Activated CD4-positive, alpha-beta T cell treated with anti-CD3 and anti-CD28 coated beads for 36 hours (primary cell): ENCODE results near the gene C9orf43. TPM values are rescaled to one million over a fixed set of nuclear protein-coding genes. Genes with fewer than 3 reads are reported as not detected.

Experiments
- ATAC-seq: fragments of 200-7000 bp; cut with Tn5 transposase; one replicate; pipeline ENCODE4 v1.10.0; 2021; ENCODE audit warnings: mild to moderate bottlenecking, moderate library complexity
- CTCF ChIA-PET: fragments of 350-600 bp; sonication (Branson Sonifier 250); formaldehyde crosslinking; loops from one replicate; lab custom pipeline; 2021; ENCODE audit warnings: antibody characterized with exemption; lab: Charles Lee
- POLR2A ChIA-PET: fragments of 350-600 bp; sonication (Branson Sonifier 250); formaldehyde crosslinking; loops from one replicate; lab custom pipeline; 2021; ENCODE audit warnings: antibody characterized with exemption, inconsistent platforms; lab: Charles Lee
- DNase-seq: peaks from one replicate; pipeline ENCODE4 v3.0.0-alpha.2; 2020
- H3K27ac Mint-ChIP-seq: one replicate; pipeline ENCODE4 v1.8.0; 2021; ENCODE audit warnings: mixed read lengths
- H3K27me3 Mint-ChIP-seq: one replicate; pipeline ENCODE4 v1.8.0; 2021; ENCODE audit warnings: mixed read lengths
- H3K36me3 Mint-ChIP-seq: one replicate; pipeline ENCODE4 v1.8.0; 2021; ENCODE audit warnings: low read depth, mixed read lengths
- H3K4me1 Mint-ChIP-seq: one replicate; pipeline ENCODE4 v1.8.0; 2021; ENCODE audit warnings: mixed read lengths
- H3K4me3 Mint-ChIP-seq: one replicate; pipeline ENCODE4 v1.8.0; 2021; ENCODE audit warnings: mild to moderate bottlenecking, moderate library complexity, mixed read lengths
- H3K9me3 Mint-ChIP-seq: one replicate; pipeline ENCODE4 v1.8.0; 2021; ENCODE audit warnings: low read depth, mixed read lengths
- intact Hi-C, 2 experiments: fragments of 100-400 bp; cut with DNase I in 1 of 2; cut with micrococcal nuclease in 1 of 2; formaldehyde crosslinking; loops; one replicate each; pipeline versions ENCODE4 v1.14.2 to v1.15.1; 2022 to 2024; cut with DNase I, micrococcal nuclease
- total RNA-seq, 2 experiments: library from RNA; stranded (reverse); gene quantifications; one replicate each; pipeline ENCODE4 v1.2.3, GENCODE V29; 2021

Gene C9orf43
- total RNA-seq, 2 experiments from 2014 or later = 0.91 to 1.1 TPM

DNA sequence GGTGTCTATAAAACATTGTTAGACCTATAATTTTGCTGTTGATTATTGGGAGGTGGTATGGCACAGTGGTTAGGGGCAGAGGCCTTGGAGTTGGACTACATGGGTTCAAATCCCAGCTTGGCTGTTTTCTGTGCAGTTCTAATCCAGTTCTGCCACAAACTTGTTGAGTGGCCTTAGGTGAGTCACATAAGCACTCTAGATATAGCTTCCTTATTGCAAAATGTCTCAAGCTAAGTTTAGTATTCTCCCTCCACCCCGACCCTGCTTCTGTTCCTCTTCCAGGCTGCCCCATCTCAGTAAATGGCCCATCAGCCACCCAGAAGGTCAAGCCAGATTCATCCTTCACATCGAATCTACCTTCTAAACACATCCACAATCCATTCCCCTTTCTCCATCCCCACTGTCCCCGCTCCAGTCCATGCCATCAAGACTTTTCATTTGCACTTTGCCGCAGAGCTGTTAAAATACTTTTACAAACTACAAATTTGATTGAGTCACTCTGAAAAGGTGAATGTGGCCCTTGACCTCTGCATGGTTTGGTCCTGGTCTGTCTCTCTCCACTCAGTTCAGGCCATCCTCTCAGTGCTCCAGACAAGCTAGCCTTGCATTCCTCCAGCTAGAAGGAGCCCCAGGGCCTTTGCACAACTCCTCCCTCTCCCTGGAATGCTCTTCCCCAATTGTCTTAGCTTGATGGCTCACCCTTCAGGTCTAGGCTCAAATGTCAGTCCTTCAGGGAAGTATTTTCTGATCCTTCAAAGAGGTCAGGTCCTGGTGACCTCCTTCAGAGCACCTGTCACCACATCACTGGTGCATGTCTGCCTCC lies 23.8 kb upstream of the C9orf43 start:
- H3K9me3 Mint-ChIP-seq = no peaks in the 10 kb centered on the region
- ChIA-PET POLR2A (no interaction called here), CTCF (interaction anchor here (0.7 kb wide), 1 partner anchor 148 kb away, joined by 3 read pairs; no protein-coding TSS in a partner anchor)
- no peak overlapping the region for H3K4me3 Mint-ChIP-seq
- H3K36me3 Mint-ChIP-seq = peaks cover 6% of the 10 kb centered on the region
- intact Hi-C loops = no loop called here
- DNase-seq (no peak), ATAC-seq (no peak)
- H3K27me3 Mint-ChIP-seq = no peaks in the 10 kb centered on the region
- no peak overlapping the region for H3K27ac Mint-ChIP-seq
- H3K4me1 Mint-ChIP-seq = no peaks in the 10 kb centered on the region

DNA sequence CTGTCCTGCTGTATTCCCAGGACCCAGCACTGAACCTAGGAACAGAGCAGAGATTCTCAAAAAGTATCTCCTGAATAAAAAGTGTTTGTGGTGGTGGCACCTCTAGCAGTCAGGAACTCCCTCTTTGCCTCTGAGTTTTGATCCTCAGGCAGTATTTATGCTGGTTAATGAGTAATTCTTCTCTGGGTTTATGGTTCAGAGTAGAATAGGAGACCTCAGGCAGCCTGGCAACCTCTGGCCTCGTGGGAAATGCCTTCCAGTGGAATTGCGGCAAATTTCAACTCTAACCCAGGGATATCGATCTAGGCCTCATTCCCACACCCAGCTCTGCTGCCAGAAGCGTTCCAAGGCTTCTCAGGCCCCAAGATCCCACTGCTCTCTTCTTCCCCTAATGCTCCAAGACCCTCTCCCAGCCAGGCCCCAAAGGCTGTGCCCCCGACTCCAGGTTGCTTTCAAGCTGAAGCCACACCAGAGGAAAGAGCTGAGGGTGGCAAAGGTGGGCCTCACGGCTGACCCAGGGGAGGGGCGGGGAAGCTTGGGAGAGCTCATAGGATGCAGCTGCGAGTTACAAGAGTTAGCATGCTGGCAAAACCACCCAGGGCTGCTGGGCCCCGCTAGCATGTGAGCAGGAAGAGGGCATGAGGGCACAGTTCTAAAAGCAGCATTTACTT lies 22.9 kb upstream of the C9orf43 start:
- Mint-ChIP-seq H3K9me3 (no peaks in the 10 kb centered on the region), H3K27ac (no peak overlapping the region), H3K27me3 (no peaks in the 10 kb centered on the region), H3K4me1 (no peaks in the 10 kb centered on the region), H3K36me3 (peaks cover 6% of the 10 kb centered on the region), H3K4me3 (no peak overlapping the region)
- no peak for ATAC-seq
- intact Hi-C loops = no loop called here
- CTCF ChIA-PET = interaction anchor here (0.7 kb wide), 1 partner anchor 15 kb away, joined by 4 read pairs; no protein-coding TSS in a partner anchor
- POLR2A ChIA-PET = no interaction called here
- DNase-seq = no peak

DNA sequence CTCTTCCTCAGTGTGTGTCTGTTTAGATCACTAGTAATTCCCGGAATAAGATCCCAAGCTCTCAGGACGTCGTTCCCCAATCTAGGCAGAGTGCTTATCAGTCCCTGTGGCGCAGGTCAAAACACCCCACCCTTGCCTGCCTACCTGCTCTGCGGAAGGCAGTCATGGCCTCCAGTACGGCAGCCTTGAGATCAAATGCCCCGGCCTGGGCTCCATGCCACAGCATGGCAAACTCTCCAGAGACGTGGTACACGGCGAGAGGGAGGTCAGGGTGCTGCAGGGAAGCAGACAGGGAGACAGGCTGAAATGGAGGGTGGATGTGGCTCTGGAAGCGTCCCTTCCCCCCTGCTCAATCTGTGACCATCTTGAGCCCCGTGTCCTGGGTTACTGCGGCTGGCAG lies 21.7 kb upstream of the C9orf43 start:
- POLR2A ChIA-PET = no interaction called here
- no peaks in the 10 kb centered on the region for H3K27me3 Mint-ChIP-seq
- no peak overlapping the region for H3K27ac Mint-ChIP-seq
- CTCF ChIA-PET = interaction anchor here (0.5 kb wide), 1 partner anchor 171 kb away, joined by 3 read pairs; no protein-coding TSS in a partner anchor
- DNase-seq (no peak), ATAC-seq (no peak)
- intact Hi-C loops = no loop called here
- no peaks in the 10 kb centered on the region for H3K4me1 Mint-ChIP-seq
- no peak overlapping the region for H3K4me3 Mint-ChIP-seq
- peaks cover 10% of the 10 kb centered on the region for H3K36me3 Mint-ChIP-seq
- no peaks in the 10 kb centered on the region for H3K9me3 Mint-ChIP-seq

DNA sequence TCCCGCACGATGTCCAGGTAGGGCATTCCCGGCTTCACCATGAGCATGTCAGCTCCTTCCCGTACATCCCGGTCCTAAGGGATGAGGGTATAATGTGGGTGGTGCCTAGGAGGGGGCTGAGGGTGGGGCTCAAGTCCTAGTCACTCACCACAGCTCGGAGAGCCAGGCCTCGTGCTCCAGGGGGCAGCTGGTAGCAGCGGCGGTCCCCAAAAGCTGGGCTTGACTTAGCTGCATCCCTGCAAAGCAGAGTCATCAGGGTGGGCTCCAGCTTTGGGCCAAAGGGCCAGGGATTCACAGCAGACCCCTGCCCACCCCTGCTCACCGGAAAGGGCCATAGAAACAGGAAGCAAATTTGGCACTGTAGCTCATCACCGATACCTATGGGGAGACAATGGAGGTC lies 21.1 kb upstream of the C9orf43 start:
- Mint-ChIP-seq H3K27ac (no peak overlapping the region), H3K36me3 (peaks cover 10% of the 10 kb centered on the region), H3K4me3 (no peak overlapping the region), H3K9me3 (no peaks in the 10 kb centered on the region), H3K27me3 (no peaks in the 10 kb centered on the region), H3K4me1 (no peaks in the 10 kb centered on the region)
- ChIA-PET POLR2A (no interaction called here), CTCF (interaction anchor here (0.5 kb wide), 1 partner anchor 172 kb away, joined by 3 read pairs; no protein-coding TSS in a partner anchor)
- DNase-seq = no peak
- no peak for ATAC-seq
- intact Hi-C loops = no loop called here

DNA sequence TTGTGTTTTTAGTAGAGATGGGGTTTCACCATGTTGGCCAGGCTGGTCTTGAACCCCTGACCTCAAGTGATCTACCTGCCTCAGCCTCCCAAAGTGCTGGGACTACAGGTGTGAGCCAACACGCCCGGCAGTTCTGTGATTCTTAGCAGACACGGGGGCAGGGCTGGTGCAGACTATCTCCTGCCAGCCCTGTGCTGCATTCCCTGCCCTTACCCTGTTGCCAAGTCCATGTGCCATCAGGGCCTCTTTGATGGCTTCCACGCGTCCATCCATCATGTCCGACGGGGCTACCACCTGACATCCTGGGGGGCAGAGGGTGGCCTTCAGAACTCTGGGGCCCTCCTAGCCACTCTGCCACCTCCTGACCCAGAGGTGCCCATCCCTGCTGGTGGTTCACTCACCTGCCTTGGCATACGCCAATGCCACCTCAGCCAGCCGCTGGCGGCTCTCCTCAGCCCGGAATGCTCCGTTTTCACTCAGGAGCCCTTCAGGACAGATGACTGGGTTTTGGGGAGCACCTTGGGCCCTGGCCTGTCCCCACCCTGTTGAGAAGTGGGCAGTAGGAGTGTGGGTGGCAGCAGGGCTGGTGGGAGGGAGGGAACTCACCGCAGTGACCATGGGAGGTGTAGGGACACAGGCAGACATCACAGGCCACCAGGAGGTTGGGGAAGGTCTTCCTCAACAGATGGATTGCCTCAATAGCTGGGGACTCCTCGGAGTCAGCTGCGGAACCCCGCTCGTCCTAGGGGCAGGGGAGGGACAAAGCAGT lies 20.2 kb upstream of the C9orf43 start:
- no peak for ATAC-seq
- ChIA-PET CTCF (interaction anchor here (0.6 kb wide), 1 partner anchor 1012 kb away, joined by 3 read pairs; no protein-coding TSS in a partner anchor), POLR2A (no interaction called here)
- H3K4me1 Mint-ChIP-seq = no peaks in the 10 kb centered on the region
- no peaks in the 10 kb centered on the region for H3K9me3 Mint-ChIP-seq
- H3K36me3 Mint-ChIP-seq = peaks cover 10% of the 10 kb centered on the region
- H3K4me3 Mint-ChIP-seq = no peak overlapping the region
- H3K27ac Mint-ChIP-seq = no peak overlapping the region
- H3K27me3 Mint-ChIP-seq = no peaks in the 10 kb centered on the region
- intact Hi-C loops = no loop called here
- no peak for DNase-seq

DNA sequence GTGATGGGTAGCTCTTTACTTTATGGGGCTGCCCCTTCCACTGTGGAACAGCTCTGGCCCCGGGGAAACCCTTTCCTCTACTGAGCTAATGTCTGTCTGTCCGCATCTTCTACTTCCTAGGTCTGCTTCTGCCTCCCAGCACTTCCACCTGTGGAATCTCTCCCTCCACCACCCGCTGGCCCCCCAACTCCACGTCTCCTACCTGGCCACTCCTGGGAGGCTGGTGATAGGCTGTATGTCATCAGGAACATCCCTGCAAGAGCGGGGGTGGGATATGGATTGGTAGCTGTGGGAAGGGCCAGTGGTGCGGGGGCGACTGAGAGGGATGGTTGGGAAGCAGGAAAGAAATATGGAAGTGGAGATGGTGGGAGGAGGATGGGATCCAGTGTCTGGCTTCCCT lies 18.6 kb upstream of the C9orf43 start:
- intact Hi-C loops = no loop called here
- Mint-ChIP-seq H3K36me3 (peaks cover 8% of the 10 kb centered on the region), H3K9me3 (no peaks in the 10 kb centered on the region), H3K27me3 (no peaks in the 10 kb centered on the region), H3K27ac (no peak overlapping the region), H3K4me3 (no peak overlapping the region), H3K4me1 (no peaks in the 10 kb centered on the region)
- DNase-seq (no peak), ATAC-seq (no peak)
- ChIA-PET CTCF (interaction anchor here (0.6 to 0.8 kb wide), 2 partner anchors 52 to 66 kb away, joined by 3 read pairs; partner anchors contain the start of gene WDR31), POLR2A (no interaction called here)

DNA sequence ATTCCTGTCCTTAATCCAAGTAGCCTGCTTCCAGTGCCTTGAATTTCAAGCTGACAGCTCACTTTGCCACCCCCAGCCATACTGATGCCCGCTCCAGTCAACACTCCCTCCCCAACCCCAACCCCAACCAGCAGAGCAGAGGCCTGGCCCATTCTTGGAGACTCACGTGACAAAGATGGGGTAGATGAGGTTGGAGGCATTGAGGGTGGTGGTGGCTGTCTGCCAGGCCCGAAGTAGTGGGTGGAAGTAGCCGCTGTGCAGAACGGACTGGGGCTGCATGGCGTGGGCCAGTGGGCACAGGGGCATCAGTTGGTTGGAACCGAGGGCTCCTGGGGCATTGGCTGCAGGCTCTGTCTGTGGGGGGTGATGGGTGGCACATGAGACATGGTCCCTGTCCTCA lies 17.3 kb upstream of the C9orf43 start:
- Mint-ChIP-seq H3K27me3 (no peaks in the 10 kb centered on the region), H3K27ac (no peak overlapping the region), H3K9me3 (no peaks in the 10 kb centered on the region), H3K4me1 (peaks cover 2% of the 10 kb centered on the region), H3K36me3 (peaks cover 6% of the 10 kb centered on the region), H3K4me3 (no peak overlapping the region)
- CTCF ChIA-PET = no interaction called here
- intact Hi-C loops = no loop called here
- DNase-seq (no peak), ATAC-seq (no peak)
- POLR2A ChIA-PET = no interaction called here

DNA sequence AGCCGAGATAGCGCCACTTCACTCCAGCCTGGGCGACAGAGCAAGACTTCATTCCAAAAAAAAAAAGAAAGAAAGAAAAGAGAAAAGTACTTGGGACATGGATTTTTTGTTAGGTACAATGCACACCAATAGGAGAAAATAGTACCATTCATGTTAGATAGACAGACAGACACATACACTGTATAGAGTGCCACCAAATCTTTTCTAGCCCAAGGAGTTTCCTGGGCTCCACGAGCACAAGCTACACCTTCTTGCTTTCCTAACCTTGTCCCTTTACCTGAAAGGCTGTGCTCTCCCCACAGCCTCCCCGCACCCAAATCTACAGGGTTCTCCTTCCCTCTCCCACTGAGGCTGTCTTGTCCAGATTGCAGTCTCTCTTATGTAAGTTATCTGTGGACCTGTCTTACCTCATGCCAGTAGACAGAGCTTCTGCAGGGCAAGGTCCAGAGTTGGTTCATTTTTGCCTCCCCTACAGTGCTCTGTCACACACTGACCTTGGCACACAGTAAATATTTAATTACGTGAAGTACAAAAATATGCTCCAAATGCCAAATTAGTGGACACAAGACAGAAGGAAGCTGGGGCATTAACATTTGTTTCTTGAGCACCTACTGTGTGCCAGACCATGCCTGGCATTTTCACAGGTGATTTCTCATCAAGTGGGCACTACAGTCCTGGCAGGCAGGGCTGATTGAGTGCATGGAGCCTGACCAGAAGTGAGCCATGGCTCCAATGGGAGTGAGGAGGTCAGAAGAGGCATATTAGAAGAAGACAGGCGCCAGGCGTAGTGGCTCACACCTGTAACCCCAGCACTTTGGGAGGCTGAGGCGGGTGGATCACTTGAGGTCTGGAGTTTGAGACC lies 15.3 kb upstream of the C9orf43 start:
- ChIA-PET CTCF (interaction anchor here (0.7 to 1.6 kb wide), 2 partner anchors 11 to 237 kb away, joined by 3 to 4 read pairs; no protein-coding TSS in a partner anchor), POLR2A (no interaction called here)
- ATAC-seq = no peak
- H3K9me3 Mint-ChIP-seq = no peaks in the 10 kb centered on the region
- intact Hi-C loops = no loop called here
- H3K4me3 Mint-ChIP-seq = no peak overlapping the region
- H3K36me3 Mint-ChIP-seq = peaks cover 4% of the 10 kb centered on the region
- no peaks in the 10 kb centered on the region for H3K27me3 Mint-ChIP-seq
- no peak overlapping the region for H3K27ac Mint-ChIP-seq
- H3K4me1 Mint-ChIP-seq = peaks cover 11% of the 10 kb centered on the region
- no peak for DNase-seq

DNA sequence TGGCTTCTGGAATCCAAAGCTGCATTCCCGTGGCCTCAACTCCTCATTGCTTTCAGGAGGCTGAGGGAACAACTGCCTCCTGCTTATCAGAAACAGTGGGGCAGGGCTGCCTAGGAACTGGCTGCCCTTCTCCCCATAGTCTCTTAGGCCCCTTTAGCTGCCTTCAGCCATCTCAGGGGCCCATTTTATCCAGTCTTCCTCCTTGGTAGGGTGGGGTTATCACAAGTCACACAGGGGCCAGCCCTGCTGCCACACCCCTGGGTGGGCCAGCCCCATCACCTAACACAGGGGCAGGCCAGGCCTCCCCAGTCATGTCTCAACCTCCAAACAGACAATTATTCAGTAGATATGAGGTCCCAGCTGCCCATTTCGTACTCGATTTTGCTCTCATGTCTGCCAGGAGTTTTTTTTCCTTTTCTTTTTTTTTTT lies 13.3 kb upstream of the C9orf43 start:
- DNase-seq (no peak), ATAC-seq (no peak)
- Mint-ChIP-seq H3K4me3 (no peak overlapping the region), H3K4me1 (peaks cover 19% of the 10 kb centered on the region), H3K27ac (no peak overlapping the region), H3K27me3 (no peaks in the 10 kb centered on the region), H3K36me3 (peaks cover 4% of the 10 kb centered on the region), H3K9me3 (no peaks in the 10 kb centered on the region)
- CTCF ChIA-PET = interaction anchor here (1.6 kb wide), 1 partner anchor 9 kb away, joined by 4 read pairs; no protein-coding TSS in a partner anchor
- intact Hi-C loops = no loop called here
- POLR2A ChIA-PET = no interaction called here

DNA sequence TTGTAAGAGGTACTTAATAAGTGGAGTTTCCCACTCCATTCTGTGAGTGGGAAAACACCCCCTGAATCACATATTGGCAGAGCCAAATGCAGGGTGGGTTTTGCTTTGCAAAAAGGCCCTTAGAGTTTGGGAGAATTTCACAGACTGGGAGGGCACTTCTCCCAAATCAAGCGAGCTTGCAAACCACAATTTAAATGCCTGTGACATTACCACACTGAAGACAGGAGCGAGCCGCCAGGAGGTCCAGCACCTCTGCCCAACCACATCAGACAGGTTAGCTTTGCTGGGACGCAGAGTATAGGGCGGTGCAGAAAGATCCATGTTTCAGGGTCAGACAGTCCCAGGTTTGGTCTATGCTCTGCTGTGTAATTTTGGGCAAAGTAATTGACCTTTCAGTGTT lies 11.8 kb upstream of the C9orf43 start:
- no peak overlapping the region for H3K4me3 Mint-ChIP-seq
- intact Hi-C loops = no loop called here
- ATAC-seq (no peak), DNase-seq (no peak)
- CTCF ChIA-PET = interaction anchor here (0.6 to 4.5 kb wide), 6 partner anchors 12 to 257 kb away, joined by 3 to 38 read pairs (median 4); partner anchors contain the start of genes C9orf43 and POLE3
- no peak overlapping the region for H3K27ac Mint-ChIP-seq
- no peaks in the 10 kb centered on the region for H3K27me3 Mint-ChIP-seq
- H3K4me1 Mint-ChIP-seq = peaks cover 19% of the 10 kb centered on the region
- no peaks in the 10 kb centered on the region for H3K9me3 Mint-ChIP-seq
- H3K36me3 Mint-ChIP-seq = no peaks in the 10 kb centered on the region
- POLR2A ChIA-PET = interaction anchor here (0.6 to 1.3 kb wide), 2 partner anchors 13 to 14 kb away, joined by 3 to 7 read pairs; no protein-coding TSS in a partner anchor
